HG03460 (cell line): Measurements from ENCODE around the gene GALNT9.
"Not testable (repeated sequence)": the region's sequence is repeated elsewhere in the genome, so short reads cannot be mapped to it uniquely, and the experiment has no call there.

Source experiments
- ATAC-seq: cut with Tn5 transposase; IDR thresholded peaks from one replicate; pipeline ENCODE4 v1.9.1; 2021; ENCODE audit not compliant: unreplicated experiment

Gene GALNT9

GRCh38 chr12:132329036-132329719, at the start of gene GALNT9:
Gene GALNT9 (minus strand): TSS chr12:132329589. CDS start chr12:132329203, 386 bp downstream.
- no peak for ATAC-seq

DNA sequence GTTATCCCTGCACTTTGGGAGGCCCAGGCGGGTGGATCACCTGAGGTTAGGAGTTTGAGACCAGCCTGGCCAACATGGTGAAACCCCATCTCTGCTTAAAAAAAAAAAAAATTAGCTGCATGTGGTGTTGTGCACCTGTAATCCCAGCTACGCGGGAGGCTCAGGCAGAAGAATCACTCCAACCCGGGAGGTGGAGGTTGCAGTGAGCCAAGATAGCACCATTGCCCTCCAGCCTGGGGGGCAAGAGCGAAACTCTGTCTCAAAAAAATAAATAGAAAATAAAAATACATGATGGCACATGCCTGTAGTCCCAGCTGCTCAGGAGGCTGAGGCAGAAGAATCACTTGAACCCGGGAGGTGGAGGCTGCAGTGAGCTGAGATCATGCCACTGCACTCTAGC, 49.7 kb upstream of the GALNT9 start:
- not testable (repeated sequence) for ATAC-seq

DNA sequence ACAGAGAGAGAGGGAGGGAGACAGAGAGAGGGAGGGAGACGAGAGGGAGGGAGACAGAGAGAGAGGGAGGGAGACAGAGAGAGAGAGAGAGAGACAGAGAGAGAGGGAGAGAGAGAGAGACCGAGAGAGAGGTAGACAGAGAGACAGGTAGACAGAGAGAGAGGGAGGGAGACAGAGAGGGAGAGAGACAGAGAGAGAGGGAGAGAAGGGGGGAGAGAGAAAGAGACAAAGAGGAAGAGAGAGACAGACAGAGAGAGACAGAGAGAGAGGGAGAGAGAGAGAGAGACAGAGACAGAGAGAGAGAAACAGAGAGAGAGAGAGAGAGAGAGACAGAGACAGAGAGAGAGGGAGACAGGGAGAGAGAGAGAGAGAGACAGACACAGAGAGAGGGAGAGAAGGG, 47.8 kb upstream of the GALNT9 start:
- no peak for ATAC-seq

GRCh38 chr12:132376464-132376830, 47.1 kb upstream of the GALNT9 start:
- ATAC-seq = no peak

GRCh38 chr12:132375747-132376463, 46.5 kb upstream of the GALNT9 start:
- ATAC-seq = no peak

DNA sequence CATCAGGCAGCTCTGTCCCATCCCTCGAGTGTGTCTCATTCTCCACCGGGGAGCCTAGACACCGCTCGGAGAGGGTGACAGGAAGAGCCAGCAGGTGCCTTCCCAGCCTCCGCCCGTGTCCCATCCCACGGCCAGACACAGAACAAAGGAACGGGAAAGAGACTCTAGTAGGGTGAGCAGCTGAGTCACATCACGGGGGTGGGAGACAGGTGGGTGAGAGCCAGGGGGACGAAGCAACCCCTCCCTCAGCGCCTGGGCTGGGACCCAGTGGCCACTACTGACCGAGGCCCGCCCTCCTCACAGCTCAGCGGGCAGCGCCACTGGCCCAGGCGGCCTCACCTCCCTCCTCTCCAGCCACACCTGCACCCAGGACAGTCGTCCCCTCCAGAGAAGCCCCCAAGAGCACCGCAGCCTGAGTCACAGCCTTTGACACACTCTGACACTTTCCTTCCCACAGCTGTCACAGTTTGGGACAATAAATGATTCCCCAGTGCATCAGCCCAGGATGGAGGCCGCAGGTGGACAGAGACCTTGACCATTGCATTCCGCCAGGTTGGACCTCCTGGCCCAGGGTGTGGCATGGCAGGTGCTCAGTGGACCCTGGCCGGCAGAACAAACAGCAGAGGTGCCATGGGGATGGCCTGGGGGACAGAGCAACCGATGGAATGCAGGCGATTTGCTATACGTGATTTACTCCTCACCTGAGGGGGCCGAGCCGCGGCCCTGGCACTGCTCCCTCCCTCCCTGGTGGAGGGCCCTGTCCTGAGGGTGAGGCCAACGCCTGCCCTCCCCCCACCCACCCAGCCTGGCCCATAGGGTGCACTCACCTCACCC, 45.4 kb upstream of the GALNT9 start:
- no peak for ATAC-seq

DNA sequence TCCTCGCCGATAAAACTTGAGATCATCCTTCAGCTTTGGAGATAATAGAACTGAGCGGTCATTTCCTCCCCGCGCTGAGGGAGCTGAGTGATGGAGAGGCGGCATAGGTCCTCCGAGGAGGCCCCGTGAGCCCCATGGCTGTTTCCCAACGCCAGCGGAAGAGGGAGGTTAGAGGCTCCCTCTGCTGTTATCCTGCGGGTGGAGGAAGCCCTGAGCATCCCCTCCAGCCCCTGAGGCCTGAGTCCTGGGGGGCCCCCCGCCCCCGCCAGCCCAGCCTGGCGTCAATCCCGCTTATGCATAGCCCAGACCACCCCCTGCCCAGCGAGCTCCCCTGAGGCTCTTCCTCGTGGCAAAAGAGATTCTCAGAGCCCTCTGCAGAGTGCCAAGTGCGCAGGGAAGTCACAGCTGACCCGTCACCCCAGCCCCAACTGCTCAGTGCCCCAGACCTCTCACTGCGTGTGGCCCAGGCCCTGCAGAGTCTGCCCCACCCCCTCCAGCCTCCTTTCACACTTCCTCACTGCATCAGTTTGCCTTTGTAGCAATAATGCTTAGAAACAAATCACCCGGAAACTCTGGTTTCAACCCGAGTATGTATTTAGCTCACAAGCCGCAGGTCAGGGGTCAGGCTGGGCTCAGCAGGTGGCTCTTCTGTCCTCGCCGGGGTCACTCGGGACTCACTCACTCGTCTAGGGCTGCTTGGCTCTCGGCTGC, 44.7 kb upstream of the GALNT9 start:
- no peak for ATAC-seq

DNA sequence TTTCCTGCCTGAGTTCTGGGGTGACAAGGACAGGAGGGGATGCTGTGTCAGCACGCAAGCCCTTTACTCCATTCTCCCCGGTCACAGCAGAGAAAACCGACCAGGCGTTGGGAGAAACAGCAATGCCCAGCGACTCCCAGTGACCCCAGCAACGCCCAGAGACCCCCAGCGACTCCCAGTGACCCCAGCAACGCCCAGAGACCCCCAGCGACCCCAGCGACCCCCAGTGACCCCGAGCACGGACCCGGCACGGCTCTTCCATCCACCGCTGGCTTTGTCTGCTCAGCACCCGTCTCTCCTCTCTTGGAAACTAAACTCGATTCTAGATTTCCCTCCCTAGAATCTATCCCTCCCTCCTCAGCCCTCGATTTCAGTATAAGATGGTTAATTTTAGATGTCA, 38.5 kb upstream of the GALNT9 start:
- no peak for ATAC-seq

DNA sequence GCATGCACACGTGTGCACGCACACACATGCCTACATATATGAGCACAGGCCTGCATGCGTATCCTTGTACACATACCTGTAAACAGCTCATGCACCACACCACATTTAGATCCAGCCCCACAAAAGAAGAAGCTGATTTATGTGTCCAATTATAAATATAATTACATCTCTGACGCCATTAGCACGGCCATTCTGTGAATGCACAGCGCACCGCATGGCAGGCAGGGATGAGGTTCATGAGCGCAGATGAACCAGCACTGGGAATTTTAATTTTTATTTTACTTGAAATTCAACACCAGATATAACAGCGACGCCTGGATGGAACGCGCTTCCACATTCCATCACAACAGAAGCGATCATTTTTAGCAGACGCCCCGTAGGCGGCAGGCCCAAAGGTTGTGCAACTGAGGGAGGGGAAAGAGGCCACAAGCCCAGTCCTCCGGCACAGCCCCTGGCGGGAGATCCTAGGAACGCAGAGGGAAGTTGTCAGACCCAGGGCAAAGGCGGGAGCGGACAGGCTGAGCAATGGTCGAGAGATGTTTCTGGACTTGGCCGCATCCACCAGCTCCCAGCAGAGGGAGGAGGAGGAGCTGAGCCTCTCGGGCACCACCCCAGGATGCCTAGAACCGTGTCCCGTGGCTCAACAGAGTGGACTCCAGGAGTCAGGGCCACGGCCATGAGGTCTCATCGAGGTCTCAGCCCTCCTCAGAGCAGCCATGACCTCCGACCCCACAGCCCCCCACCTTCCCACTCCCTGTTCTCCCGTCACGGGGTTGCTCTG, 37.9 kb upstream of the GALNT9 start:
- ATAC-seq = no peak

DNA sequence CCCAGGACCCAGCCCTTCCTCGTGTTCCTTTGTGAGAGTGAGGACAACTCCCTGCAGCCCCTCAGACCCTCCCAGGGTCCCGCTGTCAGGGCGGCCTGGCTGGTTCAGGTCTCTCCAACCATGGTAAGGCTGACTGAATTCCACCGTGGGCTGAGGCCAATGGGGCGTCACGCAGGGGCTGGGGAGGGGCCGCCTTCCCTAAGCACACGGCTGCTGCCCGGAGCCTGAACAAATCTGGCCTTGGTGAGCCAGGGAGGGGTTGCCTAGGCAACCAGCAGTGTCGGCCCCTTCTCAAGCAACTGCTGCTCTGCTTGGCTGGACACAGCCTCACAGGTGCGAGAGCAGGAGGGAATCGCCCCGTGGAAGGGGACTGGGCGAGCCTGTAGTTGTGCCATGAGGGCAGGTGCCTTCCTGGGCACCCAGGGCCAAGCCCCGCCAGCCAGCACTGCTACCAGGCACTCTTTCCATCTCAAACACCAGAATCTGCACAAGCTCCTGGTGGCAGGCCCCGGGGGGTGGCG, 37.0 kb upstream of the GALNT9 start:
- no peak for ATAC-seq

DNA sequence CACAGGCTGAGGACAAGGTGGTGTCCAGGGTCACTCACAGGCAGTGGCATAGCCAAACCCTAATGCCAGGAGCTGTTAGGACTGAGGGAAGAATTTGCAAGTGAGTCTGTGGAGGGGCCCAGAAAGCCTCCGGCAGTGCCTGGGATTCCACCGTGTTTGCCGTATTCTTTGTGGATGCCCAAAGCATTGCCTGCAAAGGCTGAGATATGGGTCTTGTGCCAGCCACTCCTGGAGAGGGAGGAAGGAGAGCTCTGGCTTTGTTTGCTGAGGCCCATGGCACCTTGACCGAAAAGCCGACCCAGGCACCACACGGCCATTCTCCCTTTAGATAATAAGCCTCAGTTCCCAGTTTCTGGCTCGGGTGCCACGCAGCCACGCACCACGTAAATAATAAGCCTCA, 35.8 kb upstream of the GALNT9 start:
- ATAC-seq = no peak

DNA sequence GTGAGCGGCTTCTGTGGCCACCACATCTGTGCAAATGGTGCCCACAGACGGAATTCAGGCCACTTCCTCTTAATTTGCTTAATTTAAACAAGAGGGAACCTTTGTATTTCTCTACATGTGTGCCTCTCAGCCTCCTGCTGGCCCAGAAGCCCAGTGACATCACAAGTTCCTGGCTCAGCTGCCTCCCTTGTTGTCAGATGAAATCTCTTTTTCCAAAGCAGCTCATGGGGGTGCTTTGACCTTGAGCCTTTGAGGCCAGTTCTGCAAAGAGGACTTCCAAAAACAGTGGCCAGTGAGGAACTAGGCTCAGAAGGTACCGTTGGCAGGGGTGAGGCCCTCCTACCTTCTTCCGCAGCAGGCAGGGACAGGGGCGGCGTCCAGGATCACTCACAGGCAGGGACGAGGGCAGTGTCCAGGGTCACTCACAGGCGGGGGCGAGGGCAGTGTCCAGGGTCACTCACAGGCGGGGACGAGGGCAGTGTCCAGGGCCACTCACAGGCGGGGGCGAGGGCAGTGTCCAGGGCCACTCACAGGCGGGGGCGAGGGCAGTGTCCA, 35.0 kb upstream of the GALNT9 start:
- ATAC-seq = no peak

GRCh38 chr12:132363661-132364347, 34.4 kb upstream of the GALNT9 start:
- ATAC-seq = no peak

GRCh38 chr12:132362996-132363660, 33.7 kb upstream of the GALNT9 start:
- ATAC-seq = no peak

DNA sequence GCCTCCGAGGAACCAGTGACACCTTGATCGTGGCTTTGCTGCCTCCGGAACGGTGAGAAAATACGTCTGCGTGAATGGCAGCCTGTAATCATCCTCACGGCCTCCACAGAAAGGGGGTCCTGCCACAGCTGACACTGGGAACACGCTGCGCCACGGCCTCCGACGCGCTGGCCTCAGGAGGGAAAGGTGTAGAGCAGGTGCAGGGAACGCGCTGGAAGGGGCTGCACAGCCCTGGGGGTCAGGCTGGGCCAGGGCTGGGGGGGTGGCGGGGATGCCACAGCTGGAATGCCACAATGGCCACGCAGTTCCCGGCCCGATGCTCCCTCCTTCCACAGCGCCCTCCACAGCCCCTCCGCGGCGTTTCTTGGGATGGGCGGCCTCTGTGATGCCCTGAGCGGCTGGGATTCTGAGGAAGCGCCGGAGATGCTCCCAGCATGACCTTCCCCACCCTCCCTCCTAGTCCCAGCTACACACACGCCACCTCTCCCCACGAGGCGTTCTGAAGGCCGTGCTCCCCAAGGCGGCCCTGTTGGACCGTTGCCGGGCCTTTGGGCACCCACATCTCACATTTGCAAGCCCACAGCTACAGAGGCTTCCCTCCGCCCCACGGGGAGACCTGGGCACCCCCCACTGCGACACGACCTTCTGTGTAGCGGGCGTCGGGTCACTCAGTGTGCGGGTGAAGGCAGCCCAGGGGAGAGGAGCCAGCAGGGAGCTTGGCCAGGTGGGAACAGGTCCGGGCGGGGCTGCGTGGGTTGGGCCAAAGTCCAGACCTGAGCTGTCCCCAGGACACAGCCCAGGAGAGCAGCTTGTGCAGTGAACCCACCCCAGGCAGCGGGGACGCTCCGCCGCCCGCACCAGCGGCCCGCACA, 31.8 kb upstream of the GALNT9 start:
- no peak for ATAC-seq

DNA sequence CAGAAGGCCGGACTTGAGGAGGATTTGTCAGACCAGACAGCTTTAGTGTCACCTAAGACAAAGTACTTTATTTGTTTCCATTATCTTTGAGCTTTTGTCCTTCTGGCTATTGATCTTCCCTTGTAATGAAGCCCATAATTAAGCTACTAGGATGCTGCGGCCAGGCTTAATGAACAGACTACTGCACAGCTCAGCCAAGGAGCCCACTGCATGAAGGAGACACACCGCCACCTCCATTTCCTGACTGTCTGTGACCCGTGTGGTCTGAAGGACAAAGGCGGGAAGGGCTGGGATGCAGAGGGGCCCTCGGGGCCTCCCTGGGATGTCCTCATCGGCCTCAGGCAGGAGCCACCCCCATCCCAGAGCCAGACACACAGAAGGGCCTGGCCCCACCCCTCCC, 31.0 kb upstream of the GALNT9 start:
- ATAC-seq = no peak

DNA sequence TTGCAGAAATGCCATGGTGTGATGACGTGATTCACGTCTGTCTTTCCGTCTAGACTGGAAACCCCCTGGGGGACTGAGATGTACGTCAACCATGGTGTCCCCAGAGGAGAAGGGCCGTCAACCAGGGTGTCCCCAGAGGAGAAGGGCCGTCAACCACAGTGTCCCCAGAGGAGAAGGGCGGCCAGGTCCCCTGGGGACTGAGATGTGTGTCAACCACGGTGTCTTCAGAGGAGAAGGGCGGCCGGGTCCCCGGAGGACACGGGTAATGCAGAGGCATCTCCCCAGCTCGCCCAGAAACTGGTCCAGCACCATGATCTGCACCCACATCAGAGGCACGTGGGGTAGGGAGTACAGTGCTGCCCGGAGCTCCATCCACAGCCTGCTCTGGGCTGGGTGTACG, 30.6 kb upstream of the GALNT9 start:
- no peak for ATAC-seq

- no peak for ATAC-seq
Measured at GRCh38 chr12:132359551-132359950, 30.2 kb upstream of the GALNT9 start.
